Measurements from ENCODE around the gene YBEY. TPM values are rescaled to one million over a fixed set of nuclear protein-coding genes. Genes with fewer than 3 reads are reported as not detected.
A peak's percentile ranks its signal among the peaks of the same experiment; 100 is the strongest.
"Not testable (repeated sequence)": the region's sequence is repeated elsewhere in the genome, so short reads cannot be mapped to it uniquely, and the experiment has no call there.

The YBEY gene, protein sequence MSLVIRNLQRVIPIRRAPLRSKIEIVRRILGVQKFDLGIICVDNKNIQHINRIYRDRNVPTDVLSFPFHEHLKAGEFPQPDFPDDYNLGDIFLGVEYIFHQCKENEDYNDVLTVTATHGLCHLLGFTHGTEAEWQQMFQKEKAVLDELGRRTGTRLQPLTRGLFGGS
- total RNA-seq: 22.8 TPM

- DNase-seq (ENCODE audit: low spot score): peak; percentile 91
Measured at GRCh38 chr21:46285761-46286647, at the start of gene YBEY. TSS of gene YBEY (plus strand) at chr21:46286342. CDS start at chr21:46286914, 572 bp downstream.

- DNase-seq (ENCODE audit: low spot score): no peak
Measured at GRCh38 chr21:46237474-46237873, 48.7 kb upstream of the YBEY start.

DNA sequence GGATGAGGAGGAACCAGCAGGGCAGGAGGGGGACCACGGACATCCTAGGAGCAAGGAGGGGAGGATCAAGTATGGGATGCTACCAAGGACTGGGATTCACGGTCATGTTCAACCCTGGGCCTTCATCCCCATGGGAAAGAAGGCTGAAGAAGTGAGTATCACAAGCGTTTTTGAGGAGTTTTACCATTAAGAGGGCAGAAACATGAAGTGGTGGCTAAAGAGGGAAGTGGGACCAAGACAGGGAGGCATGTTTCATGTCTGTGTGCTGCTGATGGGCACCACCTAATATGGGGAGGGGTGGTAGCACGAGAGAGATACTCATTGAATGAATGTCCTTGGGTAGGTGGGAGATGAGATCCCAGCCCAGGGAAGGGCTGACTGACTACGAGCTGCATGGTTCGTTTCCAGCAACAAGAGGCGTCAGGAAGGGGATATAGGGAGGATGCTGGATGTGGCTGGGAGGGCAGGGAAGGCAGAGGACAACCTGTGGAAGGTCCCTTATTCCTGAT lies 46.3 kb upstream of the YBEY start:
- no peak for DNase-seq (ENCODE audit: low spot score)

GRCh38 chr21:46241577-46241976 lies 44.6 kb upstream of the YBEY start:
- not testable (repeated sequence) for DNase-seq (ENCODE audit: low spot score)

DNA sequence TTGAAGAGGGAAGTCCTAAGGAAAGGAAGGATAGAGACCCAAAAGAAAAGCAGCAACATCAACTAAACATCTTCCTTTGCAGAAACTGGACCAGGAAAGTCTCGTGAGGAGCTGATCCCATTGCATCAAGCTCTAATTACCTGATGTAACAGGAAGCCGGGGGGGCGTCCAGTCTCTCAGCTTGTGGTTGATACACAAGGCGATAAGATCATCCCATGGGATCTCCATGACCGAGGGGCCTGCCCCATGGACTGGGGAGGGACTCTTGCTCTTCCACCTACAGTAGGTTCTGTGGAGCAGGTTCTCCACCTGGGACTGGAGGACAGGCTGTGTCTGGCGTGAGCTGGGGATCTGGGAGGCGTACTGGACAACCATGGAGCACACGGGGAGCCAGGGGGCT lies 42.8 kb upstream of the YBEY start:
- DNase-seq (ENCODE audit: low spot score): no peak

- no peak for DNase-seq (ENCODE audit: low spot score)
Measured at GRCh38 chr21:46243960-46244361, 42.2 kb upstream of the YBEY start.

DNA sequence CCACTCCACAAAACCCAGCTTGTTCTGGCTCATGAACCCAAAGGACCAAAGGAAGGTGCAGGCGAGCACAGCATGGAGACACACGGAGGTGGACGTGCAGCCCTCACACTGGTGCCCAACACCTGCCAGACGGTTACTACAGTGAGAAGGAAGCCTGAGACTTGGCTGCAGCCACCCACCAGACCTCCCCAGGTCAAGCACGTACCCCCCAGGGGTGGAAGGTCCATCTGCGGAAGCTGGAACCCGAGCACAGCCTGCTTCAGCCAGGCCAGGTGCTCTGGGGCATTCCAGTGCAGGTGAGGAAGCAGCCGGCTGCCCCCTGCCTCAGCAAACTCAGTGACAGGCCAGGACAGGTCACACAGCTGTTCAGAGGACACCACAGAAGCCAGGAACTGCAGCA lies 41.5 kb upstream of the YBEY start:
- DNase-seq (ENCODE audit: low spot score): no peak

DNA sequence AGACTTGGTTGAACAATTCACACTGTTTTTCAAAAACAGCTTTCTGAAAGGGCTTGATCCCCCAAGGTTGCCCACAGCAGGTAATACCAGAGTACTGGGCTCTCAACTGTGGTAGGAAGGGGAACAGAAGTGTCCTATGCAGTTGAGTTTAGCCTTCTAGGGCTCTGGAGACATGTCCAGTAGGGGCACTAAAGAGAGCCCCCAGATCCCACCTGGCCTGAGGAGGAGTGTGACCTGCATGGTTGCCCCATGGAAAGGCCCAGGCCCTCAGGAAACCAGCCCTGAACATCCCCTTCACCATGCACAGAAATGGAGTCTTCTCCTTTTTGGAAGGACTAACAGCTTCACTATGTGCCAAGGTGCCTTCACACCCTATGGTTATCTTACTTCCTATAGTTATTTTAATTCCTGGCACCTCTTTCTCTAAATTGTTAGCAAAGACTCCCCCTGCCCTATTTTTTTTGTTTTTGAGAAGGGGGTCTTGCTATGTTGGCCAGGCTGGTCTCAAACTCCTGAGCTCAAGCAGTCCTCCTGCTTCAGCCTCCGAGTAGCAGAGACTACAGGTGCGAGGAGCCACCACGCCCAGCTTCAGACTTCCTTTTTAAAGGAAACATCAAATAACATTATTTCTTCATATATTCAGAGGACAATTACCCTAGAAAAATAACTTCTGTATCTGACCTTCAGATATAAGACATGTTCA lies 40.8 kb upstream of the YBEY start:
- no peak for DNase-seq (ENCODE audit: low spot score)

GRCh38 chr21:46246345-46246744 lies 39.8 kb upstream of the YBEY start:
- no peak for DNase-seq (ENCODE audit: low spot score)

GRCh38 chr21:46247699-46248421 lies 38.3 kb upstream of the YBEY start:
- no peak for DNase-seq (ENCODE audit: low spot score)

DNA sequence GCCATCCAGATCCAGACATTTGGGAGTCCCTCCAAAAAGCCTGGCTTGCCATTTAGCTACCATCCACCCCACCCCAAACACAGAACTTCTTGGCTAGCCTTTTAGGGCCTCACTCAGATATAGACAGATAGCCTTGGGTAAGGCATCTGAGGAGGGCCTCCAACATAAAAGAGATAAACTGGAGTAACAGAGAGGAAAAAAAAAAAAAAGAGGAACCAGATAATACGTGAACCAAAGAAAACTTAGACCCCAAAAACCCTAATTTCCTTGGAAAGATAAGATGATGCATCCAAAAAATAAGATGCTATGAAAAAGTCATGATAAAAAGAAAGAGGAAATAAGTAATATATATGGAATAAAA lies 37.7 kb upstream of the YBEY start:
- no peak for DNase-seq (ENCODE audit: low spot score)

GRCh38 chr21:46248827-46249226 lies 37.3 kb upstream of the YBEY start:
- DNase-seq (ENCODE audit: low spot score): no peak

DNA sequence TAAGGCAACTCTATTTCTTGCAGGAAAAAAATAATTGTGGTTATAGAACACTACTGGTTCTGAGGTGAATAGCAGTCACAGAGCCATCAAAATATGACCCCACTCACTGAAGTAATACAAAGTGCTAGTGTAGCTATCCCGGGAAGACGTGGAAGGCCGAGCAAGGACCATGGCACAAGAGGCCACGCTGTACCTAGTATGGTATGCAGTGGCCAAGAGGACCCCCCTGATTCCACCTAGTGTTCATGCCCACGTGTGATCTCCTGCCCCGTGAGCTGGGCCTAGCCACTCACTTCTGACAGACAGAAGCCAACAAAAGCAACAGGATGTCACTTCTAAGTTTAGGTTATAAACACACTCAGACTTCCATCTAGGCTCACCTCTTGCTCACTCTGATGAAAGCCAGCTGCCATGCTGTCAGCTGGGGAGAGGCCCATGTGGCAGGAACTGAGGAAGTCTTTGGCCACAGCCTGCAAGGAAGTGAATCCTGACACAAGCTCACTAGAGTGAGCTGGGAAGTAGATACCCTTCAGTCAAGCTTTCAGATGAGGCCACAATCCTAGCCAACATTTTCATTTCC lies 35.9 kb upstream of the YBEY start:
- DNase-seq (ENCODE audit: low spot score): no peak

- DNase-seq (ENCODE audit: low spot score): no peak
Measured at GRCh38 chr21:46252840-46253239, 33.3 kb upstream of the YBEY start.

DNA sequence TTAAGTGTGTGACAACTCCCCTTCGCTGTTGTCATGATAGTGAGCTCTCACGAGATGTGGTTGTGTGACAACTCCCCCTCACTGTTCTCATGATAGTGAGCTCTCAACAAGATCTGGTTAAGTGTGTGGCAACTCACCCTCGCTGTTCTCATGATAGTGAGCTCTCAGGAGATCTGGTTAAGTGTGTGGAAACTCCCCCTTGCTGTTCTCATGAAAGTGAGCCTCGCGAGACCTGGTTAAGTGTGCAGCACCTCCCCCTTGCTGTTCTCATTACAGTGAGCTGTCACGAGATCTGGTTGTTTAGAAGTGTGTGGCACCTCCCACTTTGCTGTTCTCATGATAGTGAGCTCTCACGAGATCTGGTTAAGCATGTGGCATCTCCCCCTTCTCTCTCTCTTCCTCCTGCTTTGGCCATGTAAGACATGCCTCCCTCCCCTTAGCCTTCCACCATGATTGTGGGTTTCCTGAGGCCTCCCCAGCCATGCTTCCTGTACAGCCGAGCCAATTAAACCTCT lies 32.5 kb upstream of the YBEY start:
- DNase-seq (ENCODE audit: low spot score): no peak

GRCh38 chr21:46254208-46254975 lies 31.8 kb upstream of the YBEY start:
- DNase-seq (ENCODE audit: low spot score): no peak

GRCh38 chr21:46255166-46255565 lies 31.0 kb upstream of the YBEY start:
- no peak for DNase-seq (ENCODE audit: low spot score)

DNA sequence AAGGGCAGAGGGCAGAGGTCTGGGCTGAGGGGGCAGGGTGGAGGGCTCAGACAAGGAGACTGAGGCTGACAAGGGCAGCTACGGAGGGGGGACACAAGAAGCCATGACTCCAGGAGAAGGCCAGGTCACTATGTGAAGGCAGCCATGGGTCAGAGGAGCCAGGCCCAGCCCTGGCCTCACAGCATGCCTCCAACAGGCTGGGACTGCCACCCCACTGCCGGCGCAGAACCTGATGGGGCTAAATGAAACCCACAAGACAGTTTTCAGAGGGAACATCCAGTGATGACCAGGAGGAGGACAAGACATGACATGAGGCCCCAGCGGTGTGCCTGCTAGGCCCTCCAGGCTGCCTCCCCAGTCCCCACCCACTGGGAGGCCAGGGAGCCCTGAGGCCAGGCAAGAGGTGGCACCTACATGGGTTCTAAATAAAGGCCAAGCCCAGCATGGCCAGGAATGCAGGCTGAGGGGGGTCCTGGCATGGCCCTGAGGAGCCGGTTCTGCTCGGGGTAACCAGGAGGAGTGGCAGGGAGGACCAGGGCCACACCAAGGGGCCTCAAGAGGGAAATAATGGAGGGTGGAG lies 30.3 kb upstream of the YBEY start:
- no peak for DNase-seq (ENCODE audit: low spot score)

GRCh38 chr21:46256501-46256994 lies 29.6 kb upstream of the YBEY start:
- DNase-seq (ENCODE audit: low spot score): no peak
